GM12892 (cell line): ENCODE results near the gene TRANK1.

Experiments
- POLR2A ChIP-seq: IDR thresholded peaks from 2 replicates; pipeline ENCODE4 v1.6.1; 2011; ENCODE audit warnings: low read depth, low read length, control low read depth
- POLR2AphosphoS5 ChIP-seq: IDR thresholded peaks from 2 replicates; pipeline ENCODE4 v1.6.1; 2011; ENCODE audit warnings: low read depth, low read length, control low read depth
- TAF1 ChIP-seq: IDR thresholded peaks from 2 replicates; pipeline ENCODE4 v1.6.1; 2011; ENCODE audit warnings: low read depth, mild to moderate bottlenecking, control low read depth, low read length, borderline replicate concordance

GRCh38 chr3:36945333-36945980 is 603 bp upstream of the TRANK1 start:
- TF ChIP-seq POLR2AphosphoS5 = no peak
- TF ChIP-seq TAF1 = no peak
- TF ChIP-seq POLR2A = no peak
